MV-4-11 (cell line): ENCODE measurements around the gene PCDHGC4.

Experiments used
- DNase-seq: peaks from one replicate; lab custom pipeline; 2025; lab: John Stamatoyannopoulos, UW

Gene PCDHGC4

DNA sequence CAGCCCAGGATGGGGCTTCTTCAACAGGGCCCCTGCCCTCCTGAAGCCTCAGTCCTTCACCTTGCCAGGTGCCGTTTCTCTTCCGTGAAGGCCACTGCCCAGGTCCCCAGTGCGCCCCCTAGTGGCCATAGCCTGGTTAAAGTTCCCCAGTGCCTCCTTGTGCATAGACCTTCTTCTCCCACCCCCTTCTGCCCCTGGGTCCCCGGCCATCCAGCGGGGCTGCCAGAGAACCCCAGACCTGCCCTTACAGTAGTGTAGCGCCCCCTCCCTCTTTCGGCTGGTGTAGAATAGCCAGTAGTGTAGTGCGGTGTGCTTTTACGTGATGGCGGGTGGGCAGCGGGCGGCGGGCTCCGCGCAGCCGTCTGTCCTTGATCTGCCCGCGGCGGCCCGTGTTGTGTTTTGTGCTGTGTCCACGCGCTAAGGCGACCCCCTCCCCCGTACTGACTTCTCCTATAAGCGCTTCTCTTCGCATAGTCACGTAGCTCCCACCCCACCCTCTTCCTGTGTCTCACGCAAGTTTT lies 27.6 kb downstream of the PCDHGC4 start:
- DNase-seq: peak; percentile 17

DNA sequence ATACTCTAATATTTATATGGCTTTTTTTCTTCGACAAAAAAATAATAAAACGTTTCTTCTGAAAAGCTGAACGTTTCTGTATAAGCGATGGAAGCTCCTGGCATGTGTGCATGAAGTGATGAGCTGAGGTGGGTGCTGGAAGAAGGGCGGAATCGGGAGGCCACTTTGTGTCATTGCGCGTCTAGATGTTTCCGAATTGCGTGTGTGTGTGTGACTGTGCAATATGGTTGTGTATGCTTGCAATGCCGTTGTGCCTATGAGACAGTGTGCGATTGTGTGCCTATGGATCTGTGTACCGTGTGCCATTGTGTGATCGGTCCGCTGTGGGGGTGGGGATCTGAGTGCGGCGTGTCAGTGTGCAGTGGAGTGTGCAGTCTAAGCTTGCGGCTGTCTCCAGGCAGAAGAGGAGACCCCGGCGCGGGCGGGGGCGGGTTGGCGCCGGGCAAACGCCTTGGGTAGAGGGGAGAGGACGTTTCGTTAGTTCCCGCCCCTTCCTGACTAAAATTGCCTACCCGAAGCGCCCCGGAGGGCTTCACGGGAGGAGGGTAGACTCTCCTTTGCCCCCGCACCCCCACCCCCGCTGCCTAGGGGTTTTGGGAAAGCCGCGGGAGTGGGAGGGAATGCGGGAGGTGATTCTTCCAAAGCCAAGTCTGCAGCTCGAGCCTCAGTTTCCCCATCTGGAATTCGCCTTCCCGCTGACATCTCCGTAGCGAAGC lies 28.2 kb downstream of the PCDHGC4 start:
- no peak for DNase-seq

DNA sequence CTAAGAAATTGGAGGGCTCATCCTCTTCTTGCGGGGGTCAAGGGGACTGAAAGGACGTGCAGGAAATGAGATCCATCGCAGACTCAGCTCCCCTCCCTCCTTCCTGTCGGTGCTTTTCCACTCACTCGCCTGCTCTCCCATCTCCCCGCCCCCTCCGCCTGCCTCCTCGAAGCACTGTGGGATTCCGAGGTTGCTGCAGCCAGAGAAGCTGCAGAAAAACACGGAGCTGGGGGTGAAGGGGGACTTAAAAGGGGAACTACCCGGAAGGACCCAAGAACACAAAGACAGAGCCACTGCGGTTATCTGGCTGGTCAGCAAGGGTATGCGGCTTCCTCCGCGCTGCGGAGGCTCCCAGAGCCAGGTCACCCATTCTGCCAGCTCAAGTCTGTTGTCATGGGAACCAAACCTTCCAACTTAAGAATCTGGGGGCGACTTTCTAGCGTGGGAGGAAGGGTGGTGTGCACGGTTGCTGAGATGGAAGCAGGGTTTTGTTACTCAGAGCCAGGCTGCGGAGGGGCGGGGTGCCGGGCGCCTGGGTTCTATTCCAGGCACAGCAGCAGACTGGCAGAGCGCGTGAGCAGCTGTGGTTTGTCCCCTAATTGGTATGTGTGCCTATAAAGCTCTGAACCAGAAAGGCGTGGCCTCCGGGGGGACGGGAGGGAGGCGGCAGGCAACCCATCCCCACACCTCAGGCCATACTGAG lies 28.9 kb downstream of the PCDHGC4 start:
- peak; percentile 85 for DNase-seq

DNA sequence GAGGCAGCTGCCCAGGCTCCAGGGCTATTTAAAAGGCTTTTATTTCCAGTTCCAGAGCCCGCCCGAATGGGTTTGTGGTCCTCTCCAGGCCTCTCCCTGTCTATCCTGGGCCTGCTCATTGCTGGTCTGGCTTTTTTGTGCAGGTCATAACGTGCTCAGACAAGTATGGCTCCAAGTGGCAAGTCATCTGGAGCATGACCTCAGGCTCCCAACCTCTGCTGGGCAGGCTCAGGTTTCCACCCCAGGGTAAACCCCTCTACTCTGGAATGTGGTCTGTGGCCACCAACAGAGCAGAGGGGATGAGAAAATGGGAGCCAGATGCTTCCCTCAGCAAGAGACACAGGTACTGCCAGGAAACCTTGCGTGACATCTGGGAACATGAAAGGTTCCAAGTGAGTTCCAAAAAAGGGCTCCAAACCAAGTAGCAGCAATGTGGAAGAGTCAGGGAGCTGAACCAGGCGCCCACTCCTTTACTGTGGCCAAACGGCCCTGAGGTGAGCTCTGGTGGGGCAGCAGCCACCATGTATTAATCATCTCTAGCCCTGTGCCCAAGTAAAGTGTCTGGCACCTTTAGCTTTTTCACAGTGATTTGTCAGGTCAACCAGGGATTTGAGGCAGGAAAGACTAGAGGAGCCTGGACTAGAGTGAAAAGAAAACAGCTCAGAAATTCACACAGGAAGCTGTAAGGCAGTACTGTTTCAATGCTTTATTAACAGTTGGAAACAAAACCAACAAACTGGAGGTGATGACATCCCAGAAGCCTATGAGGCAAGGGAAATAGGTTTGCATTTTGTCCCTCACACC lies 29.7 kb downstream of the PCDHGC4 start:
- DNase-seq: peak; percentile 29

DNA sequence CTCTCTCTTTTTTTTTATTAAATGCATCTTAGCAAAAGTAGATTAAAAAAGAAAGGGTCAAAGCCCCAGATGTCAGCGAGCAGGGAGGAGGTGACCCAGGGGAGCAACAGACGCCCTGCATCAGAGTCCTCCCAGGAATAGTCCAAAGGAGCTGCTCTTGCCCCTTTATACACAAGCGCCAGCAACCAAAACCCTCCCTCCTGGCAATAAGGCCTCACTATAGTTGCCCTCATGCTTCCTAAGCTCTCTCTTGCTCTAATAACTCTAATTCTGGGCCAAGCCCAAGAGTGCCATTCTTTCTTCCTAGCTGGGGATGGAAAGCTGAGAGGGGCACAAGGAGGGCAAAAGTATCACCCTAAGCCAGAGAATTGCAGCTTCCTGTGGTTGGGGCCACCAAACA lies 30.3 kb downstream of the PCDHGC4 start:
- no peak for DNase-seq

DNA sequence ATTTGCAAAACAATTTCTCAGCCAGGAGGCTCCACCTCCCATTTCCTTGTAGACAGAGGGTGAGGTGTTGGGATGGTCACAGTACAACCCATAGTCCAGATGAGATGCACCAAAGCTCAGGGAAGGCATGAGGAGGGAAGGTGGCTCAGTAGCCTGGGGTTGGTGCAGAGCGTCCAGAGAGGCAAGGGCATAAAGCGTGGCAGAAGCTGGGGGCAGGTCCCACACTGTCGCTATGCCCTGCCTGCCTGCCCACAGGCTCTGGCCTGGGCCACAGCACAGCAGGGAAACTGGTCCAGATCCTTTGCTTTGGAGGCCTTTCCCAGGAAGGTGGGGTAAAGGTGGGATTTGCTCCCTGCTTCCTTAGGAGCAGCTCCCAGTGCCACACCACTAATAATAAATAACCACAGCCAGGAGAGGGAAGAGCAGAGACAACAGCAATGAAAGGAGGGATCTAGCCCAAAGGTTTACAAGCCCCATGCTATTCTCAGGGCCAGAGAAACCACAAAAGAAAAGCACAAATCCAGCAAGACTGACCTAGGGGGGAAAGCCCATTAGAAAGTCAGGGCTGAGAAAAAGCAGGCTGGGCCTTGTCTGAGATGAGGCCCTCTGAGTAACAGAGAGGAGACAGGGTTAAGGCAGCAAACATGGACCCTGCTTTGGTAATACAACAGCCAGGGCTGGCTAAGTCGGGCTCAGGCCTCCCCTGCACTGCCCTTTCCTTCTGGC lies 31.3 kb downstream of the PCDHGC4 start:
- DNase-seq: no peak

DNA sequence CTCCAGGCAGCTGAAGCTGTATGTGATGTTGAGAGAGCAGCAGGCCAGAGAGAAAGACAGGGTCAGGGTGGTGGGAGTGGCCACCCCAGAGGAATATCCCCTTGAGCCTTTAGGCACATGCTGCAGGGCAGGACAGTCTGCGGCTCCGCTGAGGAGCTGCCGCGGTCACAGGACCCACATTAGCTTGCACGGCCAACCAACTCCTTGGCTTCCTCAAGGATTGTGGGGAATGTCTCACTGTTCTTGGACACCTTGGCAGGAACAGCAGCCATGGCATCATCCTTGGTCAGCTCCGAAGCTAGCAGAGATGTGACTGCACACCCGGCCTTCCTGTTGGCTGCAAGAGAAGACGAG lies 31.8 kb downstream of the PCDHGC4 start:
- DNase-seq: no peak

DNA sequence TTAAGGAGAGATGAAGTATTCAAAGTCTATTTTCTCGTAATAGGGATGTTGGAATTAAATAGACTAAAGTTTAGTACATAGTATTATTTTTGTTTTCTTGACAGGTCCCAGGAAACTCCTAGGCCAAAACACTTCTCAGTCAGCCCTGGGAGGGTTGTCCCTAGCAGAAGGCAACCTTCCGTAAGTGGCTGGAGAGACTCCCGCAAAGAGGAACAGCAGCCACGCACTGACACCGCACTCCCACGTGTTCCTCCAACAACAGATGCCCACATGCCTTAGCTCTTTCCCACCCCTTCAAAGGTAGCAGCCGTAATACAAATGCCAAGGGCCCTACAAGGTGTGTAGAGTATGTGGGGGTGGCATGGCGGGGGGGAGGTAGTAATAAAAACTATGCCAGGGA lies 32.5 kb downstream of the PCDHGC4 start:
- no peak for DNase-seq

DNA sequence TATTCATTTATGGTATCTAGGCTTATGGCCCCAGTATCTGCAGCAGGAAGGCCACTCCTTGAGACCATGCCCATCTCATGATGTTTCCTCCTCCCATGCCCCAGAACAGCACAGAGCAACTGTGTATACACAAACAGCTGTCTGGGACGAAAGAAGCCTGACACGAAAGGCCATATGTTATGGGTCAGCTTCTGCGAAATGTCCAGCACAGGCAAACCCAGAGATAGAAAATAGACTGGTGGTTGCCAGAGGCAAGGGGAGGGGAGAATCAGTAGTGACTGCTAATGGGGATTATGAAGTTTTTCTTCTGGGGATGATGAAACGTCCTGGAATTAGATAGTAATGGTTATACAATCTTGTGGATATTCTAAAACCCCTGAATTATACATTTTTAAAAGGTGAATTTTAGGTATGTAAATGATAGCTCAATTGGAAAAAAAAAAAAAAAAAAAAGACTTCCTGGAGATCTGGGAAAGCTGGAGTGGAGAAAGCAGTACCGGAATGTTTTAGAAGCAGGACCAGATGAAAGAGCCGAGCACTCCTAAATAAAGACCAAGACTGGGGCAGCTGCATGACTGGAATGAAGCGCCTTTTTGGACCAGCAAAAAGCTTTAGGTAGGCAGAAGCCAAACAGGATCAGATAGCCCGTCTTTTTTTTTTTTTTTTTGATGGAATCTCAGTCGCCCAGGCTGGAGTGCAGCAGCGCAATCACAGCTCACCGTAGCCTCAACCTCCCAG lies 33.2 kb downstream of the PCDHGC4 start:
- DNase-seq: no peak

DNA sequence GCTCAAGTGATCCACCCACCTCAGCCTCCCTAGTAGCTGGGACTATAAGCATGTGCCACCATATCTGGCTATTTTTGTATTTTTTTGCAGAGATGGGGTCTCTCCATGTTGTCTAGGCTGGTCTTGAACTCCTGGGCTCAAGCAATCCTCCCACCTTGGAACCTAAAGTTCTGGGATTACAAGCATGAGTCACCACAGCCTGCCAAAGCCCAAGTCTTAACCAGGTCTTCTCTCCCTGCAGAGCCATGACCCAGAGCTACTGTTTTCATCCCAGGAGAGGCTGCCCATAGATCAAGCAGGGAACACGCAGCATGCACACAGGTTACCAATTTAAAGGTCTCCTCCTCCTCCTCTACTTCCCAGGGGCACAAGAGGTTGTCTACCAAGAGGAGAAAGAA lies 33.8 kb downstream of the PCDHGC4 start:
- no peak for DNase-seq

DNA sequence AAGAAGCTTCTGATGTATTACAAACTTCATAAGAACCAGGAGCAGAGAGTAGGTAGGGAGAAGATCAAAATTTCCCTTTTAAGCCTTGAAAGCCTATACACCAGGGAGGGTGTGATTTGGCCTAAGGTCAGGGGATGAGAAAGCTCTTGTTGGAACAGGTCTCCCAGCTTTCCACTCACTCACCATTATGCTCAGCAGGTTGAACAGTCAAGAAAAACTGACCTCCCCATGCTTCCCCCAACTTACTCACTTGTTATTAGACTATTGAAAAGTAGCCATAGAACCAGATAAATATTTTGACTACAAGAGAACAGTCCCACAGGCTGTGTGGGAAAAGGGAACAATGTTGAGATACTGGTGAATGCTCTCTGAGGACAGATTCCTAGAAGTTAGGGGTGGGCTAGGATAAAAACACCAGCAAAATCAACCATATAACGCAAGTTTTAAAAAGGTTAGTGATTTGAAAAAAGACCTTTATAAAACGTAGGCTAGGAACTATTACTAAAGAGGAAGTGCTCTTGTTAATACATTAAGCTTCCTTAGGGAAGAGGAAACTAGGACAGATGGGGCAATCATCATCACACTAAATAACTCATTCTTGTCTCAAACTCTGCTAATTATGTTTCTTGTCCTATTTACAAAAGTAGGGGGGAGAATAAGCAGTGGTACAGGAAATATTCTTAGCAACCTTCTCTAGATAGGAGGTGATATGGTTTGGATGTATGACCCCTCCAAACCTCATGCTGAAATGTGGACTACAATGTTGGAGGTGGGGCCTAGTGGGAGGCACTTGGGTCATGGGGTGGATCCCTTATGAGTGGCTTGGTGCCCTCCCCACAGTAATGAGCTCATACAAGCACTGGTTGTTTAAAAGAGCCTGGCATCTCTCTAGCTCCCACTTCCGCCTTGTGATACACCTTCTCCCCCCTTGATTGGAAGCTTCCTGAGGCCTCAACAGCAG lies 35.1 kb downstream of the PCDHGC4 start:
- DNase-seq: peak; percentile 75

DNA sequence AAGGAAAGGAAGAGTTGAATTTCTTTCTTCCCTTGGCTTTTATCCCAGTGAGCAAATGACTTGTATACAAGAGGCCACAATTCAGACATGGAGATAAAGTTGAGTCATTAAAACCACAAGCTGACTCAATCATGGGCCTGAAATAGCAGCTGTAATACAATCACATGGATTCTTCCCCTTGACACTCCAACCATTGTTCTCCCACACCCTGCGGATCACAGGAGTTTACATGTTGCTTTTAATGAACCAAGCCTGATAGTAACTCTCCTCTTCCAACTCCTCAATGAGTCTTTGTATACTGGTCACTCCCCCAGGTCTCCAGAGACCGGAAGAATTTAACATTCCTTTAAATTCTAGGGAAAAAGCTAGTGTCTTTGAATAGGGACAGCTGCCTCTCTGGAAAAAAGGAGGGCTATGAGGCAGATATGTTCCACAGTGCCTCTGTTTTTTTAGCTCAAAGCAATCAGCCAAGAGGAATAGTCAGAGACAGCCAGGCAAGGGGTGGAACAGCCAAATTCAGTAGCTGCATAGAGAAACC lies 36.5 kb downstream of the PCDHGC4 start:
- DNase-seq: peak; percentile 92

DNA sequence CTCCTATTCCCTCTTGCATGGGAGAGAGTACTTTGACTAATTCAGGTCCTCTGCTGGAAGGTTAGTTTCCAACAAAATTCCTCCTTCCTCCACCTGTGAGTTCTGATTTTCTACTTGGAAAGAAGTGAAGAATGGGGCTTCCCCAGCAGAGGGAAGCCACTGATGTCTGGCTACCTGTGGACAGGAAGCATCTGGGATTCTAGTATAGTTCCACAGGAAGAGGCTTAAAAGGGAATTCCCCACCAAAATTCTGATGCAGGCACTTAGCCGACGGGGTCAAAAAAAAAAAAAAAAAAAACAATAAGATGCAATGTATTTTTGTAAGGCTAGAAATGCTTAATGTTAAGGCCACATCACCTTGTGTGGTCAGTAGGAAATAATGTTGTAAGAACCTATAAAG lies 37.5 kb downstream of the PCDHGC4 start:
- no peak for DNase-seq

DNA sequence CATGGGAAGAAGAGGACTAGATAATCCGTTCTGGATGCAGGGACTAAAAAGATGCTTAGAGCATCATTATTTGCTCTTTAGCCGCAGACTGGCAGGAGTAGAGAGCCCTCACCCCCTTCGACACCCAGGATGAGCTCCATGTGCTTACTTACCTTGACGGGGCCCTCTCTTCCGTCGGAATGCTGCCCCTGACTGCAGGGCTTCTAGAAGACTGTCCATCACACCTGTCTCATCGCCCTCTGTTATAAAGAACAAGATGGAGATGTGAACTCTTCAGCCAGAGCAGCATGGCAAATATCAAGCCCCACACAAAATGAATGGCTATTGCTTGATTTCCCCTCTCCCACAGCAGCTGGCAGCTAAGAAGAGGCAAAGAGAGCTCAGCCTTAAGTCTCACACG lies 39.2 kb downstream of the PCDHGC4 start:
- no peak for DNase-seq

DNA sequence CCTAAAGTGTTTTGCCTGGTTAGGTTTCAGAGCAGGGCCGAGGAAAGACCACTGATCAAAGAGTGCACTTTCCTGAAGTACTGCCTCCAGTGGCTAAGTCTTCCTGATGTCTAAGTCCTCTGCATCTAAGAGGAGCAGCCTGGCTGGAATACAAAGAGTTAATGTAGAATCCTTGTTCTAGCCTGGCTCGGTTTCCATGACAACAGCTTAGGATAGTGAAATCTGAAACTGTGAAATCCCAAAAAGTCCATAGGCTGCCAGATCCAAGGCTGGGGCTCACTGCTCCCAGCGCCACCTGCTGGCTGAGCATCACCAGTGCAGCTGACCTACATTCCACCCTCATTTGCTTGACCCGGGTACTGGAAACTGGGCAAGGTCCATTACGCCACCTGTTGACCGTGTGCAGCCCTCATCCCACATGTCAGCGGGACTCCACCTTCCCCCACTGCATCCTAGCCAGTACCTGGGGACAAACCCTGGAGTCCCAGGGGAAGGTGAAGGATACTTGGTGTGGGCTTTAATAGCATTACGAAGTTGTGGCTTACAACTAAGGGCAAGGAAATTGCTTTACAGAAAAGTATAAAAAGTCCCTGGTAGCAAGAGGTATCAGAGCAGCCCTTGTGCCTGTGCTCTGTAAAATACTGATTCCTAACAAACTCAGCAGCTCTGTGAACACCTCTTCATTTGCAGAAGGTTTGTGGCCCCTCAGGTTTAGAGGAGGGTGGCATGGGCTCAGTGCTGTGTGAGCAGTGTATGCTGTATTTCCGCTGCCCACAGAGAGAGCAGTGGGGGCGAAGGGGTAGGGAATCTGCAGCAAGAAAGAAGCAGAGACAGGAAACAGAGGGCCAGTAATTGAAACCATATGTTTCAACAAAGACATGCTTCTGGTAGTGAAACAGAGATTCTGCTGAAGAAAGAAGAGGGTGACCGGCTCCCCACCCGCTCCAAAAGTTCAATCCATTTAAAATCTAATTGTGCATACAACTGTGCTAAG lies 40.1 kb downstream of the PCDHGC4 start:
- DNase-seq: peak; percentile 70

DNA sequence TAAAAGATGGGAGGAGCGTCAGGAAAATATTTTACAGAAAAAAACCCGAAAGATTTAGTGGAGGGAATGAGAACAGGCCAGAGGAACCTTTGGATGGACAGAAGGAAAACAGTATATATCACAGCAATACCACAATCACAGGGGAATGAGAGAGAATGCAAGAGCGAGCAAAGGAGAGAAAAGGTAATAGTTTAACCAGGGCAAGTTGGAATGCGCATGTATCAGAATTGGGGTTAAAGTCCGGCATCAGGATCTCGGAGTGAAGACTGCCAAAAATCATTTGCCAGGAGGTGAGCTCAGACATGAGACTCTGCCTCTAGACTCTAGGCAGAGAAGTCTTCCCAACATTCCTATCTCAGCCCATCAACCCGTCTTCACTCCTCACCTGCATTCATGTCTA lies 40.8 kb downstream of the PCDHGC4 start:
- DNase-seq: no peak

DNA sequence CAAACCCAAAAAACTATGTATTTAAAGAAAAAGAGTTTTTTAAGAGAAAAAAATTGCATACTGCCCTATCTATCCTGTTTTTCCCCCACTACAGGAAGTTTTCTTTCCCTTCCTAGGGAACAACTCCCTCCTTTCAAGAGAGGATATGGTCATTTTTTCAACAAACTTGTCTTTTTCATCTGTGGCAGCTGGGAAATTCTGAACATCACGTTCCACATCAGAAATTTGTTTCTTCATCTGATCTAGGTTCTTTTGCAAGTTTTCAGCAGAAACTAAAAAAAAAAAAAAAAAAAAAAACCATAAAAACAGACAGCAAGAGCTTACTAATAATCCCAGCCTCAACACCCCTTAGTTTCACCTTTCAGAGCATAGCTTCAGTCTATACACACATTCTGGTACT lies 42.6 kb downstream of the PCDHGC4 start:
- no peak for DNase-seq

DNA sequence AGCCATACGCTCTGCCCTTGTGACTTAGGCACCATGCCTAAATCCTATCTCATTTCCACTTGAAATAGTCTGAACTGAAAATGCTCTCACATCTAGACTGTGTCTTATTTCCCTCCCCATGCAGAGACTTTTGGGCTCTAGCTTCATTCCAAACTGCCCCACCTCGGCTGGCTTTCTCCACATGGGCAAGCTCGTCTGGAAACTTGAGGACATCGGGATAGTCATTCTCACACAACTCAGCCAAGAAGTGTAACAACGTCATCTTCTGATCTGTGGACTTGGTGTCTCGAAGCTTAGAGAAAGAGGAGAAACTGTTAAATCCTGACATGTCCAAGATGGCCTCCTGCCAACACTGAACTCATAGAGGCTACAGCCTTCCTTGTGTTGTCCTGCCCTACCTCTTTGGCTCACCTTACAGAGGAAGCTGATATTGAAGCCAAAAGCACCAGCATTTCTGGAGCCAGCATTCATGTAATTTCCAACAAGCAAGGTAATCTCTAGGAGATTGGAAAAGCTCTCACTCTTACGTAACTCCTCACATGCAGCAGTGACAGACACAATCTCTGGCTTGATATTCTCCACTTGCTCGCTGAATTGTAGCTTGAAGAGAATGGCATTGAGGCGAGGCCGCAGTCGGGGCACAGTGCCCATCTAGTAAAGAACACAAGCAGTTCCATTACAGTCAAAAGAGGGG lies 43.6 kb downstream of the PCDHGC4 start:
- DNase-seq: no peak
